Thymus (tissue), 14 donors: ENCODE measurements around the gene JTB. TPM values are rescaled to one million over a fixed set of nuclear protein-coding genes. Genes with fewer than 3 reads are reported as not detected.
"Not testable (repeated sequence)": the region's sequence is repeated elsewhere in the genome, so short reads cannot be mapped to it uniquely, and the experiment has no call there.

Experiments used
- DNase-seq, 9 donors: peaks; one replicate each; pipeline ENCODE4 v3.0.0-alpha.2; 2013; ENCODE audit warnings: low spot score in 9 of 9, low read depth in 6 of 9, missing footprints in 1 of 9
- H3K27ac ChIP-seq, 2 donors: one replicate each; pipeline ENCODE4 v1.5.1; 2013; ENCODE audit warnings: control low read depth in 1 of 2, low read depth in 1 of 2, low read length in 1 of 2, mild to moderate bottlenecking in 1 of 2, moderate library complexity in 1 of 2
- H3K27me3 ChIP-seq, 2 donors: one replicate each; pipeline ENCODE4 v1.5.1; 2013; ENCODE audit warnings: low read length in 1 of 2; ENCODE audit not compliant: control insufficient read depth in 2 of 2, insufficient read depth in 1 of 2
- H3K36me3 ChIP-seq, 2 donors: one replicate each; pipeline ENCODE4 v1.5.1; 2013; ENCODE audit warnings: low read length in 1 of 2, mild to moderate bottlenecking in 1 of 2, moderate library complexity in 1 of 2; ENCODE audit not compliant: control insufficient read depth in 2 of 2, insufficient read depth in 2 of 2
- H3K4me1 ChIP-seq, 2 donors: one replicate each; pipeline ENCODE4 v1.5.1; 2013; ENCODE audit warnings: low read length in 2 of 2; ENCODE audit not compliant: control insufficient read depth in 2 of 2, insufficient read depth in 2 of 2
- H3K4me3 ChIP-seq, 2 donors: one replicate each; pipeline ENCODE4 v1.5.1; 2013; ENCODE audit warnings: low read length in 2 of 2, control low read depth in 1 of 2, mild to moderate bottlenecking in 1 of 2
- H3K9me3 ChIP-seq, 2 donors: one replicate each; pipeline ENCODE4 v1.5.1; 2013; ENCODE audit warnings: low read length in 1 of 2, mild to moderate bottlenecking in 1 of 2; ENCODE audit not compliant: control insufficient read depth in 2 of 2, insufficient read depth in 1 of 2
- WGBS: extraction: QIAGEN DNeasy Blood & Tissue Kit; methylation state at CpG from one replicate; pipeline ENCODE4 v1.1.7; 2013; 5-methylcytosine and 5-hydroxymethylcytosine counted together
- long read RNA-seq, 10 donors: transcript quantifications; one replicate each; lab custom pipeline, GENCODE V29; 2026
- polyA plus RNA-seq: library from polyadenylated mRNA; stranded (reverse); fragments of 200-250 nt; gene quantifications from one replicate; pipeline ENCODE4 v1.2.3, GENCODE V29; 2013
- total RNA-seq: library from RNA; stranded (reverse); fragments of 120-200 nt; gene quantifications from one replicate; pipeline ENCODE4 v1.2.4, GENCODE V29; 2013
- donor health status: healthy.

Gene JTB
- 134 TPM for total RNA-seq
- 180 TPM for polyA plus RNA-seq
- long read RNA-seq, donor 1, transcript JTB-201 (5 exons, 1,287 nt): major isoform, 12 of 13 reads
- long read RNA-seq, donor 1, partial matches to known transcripts: 0 of 13 reads
- long read RNA-seq, donor 1, other reads (novel, unspliced or antisense): 0 of 13 reads
- long read RNA-seq, donor 2, transcript JTB-201 (5 exons, 1,287 nt): major isoform, 80 of 91 reads
- long read RNA-seq, donor 2, partial matches to known transcripts: 9 of 91 reads
- long read RNA-seq, donor 2, other reads (novel, unspliced or antisense): 0 of 91 reads
- long read RNA-seq, donor 3, transcript JTB-201 (5 exons, 1,287 nt): major isoform, 74 of 91 reads
- long read RNA-seq, donor 3, partial matches to known transcripts: 13 of 91 reads
- long read RNA-seq, donor 3, other reads (novel, unspliced or antisense): 0 of 91 reads
- long read RNA-seq, donor 4, transcript JTB-201 (5 exons, 1,287 nt): major isoform, 26 of 28 reads
- long read RNA-seq, donor 4, partial matches to known transcripts: 0 of 28 reads
- long read RNA-seq, donor 4, other reads (novel, unspliced or antisense): 0 of 28 reads
- long read RNA-seq, donor 5, transcript JTB-201 (5 exons, 1,287 nt): major isoform, 57 of 93 reads
- long read RNA-seq, donor 5, partial matches to known transcripts: 35 of 93 reads
- long read RNA-seq, donor 5, other reads (novel, unspliced or antisense): 0 of 93 reads
- long read RNA-seq, donor 6, transcript JTB-201 (5 exons, 1,287 nt): major isoform, 44 of 50 reads
- long read RNA-seq, donor 6, partial matches to known transcripts: 5 of 50 reads
- long read RNA-seq, donor 6, other reads (novel, unspliced or antisense): 0 of 50 reads
- long read RNA-seq, donor 7, transcript JTB-201 (5 exons, 1,287 nt): major isoform, 35 of 44 reads
- long read RNA-seq, donor 7, partial matches to known transcripts: 9 of 44 reads
- long read RNA-seq, donor 7, other reads (novel, unspliced or antisense): 0 of 44 reads
- long read RNA-seq, donor 8, transcript JTB-201 (5 exons, 1,287 nt): major isoform, 23 of 25 reads
- long read RNA-seq, donor 8, partial matches to known transcripts: 0 of 25 reads
- long read RNA-seq, donor 8, other reads (novel, unspliced or antisense): 0 of 25 reads
- long read RNA-seq, donor 9, transcript JTB-201 (5 exons, 1,287 nt): major isoform, 22 of 24 reads
- long read RNA-seq, donor 9, partial matches to known transcripts: 0 of 24 reads
- long read RNA-seq, donor 9, other reads (novel, unspliced or antisense): 0 of 24 reads
- long read RNA-seq, donor 10, transcript JTB-201 (5 exons, 1,287 nt): major isoform, 48 of 55 reads
- long read RNA-seq, donor 10, partial matches to known transcripts: 6 of 55 reads
- long read RNA-seq, donor 10, other reads (novel, unspliced or antisense): 0 of 55 reads

DNA sequence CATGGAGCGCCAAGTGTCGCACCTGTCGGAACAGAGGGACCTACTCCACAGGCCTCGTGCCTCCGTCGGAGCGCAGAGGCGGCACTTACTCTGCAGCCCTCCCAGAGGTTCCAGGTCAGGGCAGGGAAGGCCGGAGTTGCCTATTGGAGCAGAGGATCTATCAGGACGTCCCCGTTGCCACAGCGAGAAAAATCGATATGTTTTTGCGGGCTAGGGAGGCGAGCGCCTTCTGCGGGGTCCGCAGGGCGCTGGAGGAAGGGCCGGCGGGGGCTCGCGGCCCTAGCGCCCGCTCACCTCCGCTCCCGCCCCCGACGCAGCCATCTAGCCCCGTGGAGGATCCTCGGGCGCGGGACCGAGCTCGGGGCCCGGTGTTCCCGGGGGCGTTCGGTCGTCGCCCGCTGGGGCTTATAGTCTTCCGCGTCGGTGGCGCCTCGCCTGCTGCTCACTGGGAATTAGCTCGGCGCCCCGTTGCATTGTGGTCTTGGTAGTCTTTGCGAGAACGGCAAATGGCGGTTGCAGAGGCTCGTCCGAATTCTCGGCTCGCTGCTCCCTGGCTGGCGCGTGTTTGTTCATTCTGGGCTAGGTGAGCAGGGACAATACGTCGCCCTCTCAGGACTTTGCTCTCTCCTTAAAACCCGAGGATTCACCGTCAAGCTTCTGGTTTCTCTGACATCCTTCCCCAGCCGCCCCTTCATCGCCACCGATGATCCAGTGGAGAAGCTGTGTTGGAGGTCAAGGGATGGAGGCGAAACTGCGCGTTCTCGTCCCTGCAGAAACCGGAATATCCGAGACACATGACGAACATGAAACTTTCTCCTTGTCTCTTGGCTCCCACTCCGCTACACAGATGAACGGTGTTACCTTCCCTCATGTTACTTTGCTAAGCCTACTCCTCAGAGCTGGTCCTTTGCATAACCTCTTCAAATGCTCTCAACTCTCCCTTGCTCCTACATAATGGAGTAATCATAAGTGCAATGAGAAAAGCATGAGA, at the start of gene JTB:
Gene JTB, minus strand, starts transcription at position 425 of the 991 bp plus-strand sequence. Its CDS starts 422 bp downstream, at position 3.
- Histone ChIP-seq H3K9me3 (peaks cover 0 to 1% of the 10 kb centered on the region in 2 donors), H3K27ac (peak within 1 kb of the TSS; percentile 80 to 92), H3K4me3 (peak within 1 kb of the TSS; percentile 93 to 98), H3K36me3 (peaks cover 32 to 33% of the 10 kb centered on the region in 2 donors), H3K4me1 (peaks cover 6 to 21% of the 10 kb centered on the region in 2 donors), H3K27me3 (no peaks in the 10 kb centered on the region)
- DNase-seq: peak in 7 of 9 donors; percentile 63 to 92 (median 84)
- WGBS: under 1% methylated on average over 75 of the region's 75 CpGs

GRCh38 chr1:154019940-154020339, 42.5 kb upstream of the JTB start:
- Histone ChIP-seq H3K4me1 (no peaks in the 10 kb centered on the region), H3K4me3 (no peak overlapping the region), H3K27ac (no peak overlapping the region), H3K36me3 (no peaks in the 10 kb centered on the region), H3K9me3 (no peaks in the 10 kb centered on the region), H3K27me3 (no peaks in the 10 kb centered on the region)
- no peak for DNase-seq
- 97% methylated on average over 1 of the region's 1 CpG for WGBS

GRCh38 chr1:154019269-154019668, 41.8 kb upstream of the JTB start:
- WGBS: 95% methylated on average over 4 of the region's 4 CpGs
- H3K27me3 ChIP-seq: no peaks in the 10 kb centered on the region
- no peaks in the 10 kb centered on the region for H3K36me3 ChIP-seq
- H3K4me3 ChIP-seq: no peak overlapping the region
- DNase-seq: no peak
- no peaks in the 10 kb centered on the region for H3K4me1 ChIP-seq
- H3K27ac ChIP-seq: no peak overlapping the region
- H3K9me3 ChIP-seq: no peaks in the 10 kb centered on the region

DNA sequence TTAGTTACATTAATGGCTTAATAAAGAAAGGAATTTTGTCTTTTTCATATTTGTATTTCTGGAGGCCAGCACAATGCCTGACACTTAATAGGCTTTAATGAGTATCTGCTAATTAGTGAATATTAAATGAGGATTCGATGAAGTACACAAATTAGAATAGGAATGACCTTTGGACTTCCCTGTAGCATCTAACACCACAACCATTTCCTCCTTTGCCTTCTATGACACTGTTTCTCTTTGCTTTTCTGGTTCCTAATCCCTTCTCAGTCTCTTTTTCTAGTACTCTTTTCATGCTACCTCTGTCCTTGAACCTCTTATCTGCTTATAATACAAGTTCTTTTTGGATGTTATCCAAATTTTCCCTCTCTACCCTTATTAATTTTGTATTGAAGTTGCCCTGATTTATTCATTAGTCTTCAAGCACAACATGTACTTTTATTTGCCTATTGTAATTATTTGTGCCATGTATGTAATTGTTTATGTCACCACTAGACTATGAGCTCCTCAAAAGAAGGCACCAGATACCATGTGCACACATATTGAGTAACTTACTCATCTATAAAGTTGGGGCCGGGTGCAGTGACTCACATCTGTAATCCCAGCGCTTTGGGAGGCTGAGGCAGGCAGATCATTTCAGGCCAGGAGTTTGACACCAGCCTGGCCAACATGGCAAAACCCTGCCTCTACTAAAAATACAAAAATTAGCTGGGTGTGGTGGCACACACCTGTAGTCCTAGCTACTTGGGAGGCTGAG, 36.9 kb upstream of the JTB start:
- no peaks in the 10 kb centered on the region for H3K36me3 ChIP-seq
- 94% methylated on average over 3 of the region's 3 CpGs for WGBS
- no peak for DNase-seq

GRCh38 chr1:154012543-154012942, 35.1 kb upstream of the JTB start:
- H3K36me3 ChIP-seq, DNase-seq, H3K4me3 ChIP-seq, H3K27me3 ChIP-seq, H3K4me1 ChIP-seq, H3K27ac ChIP-seq, H3K9me3 ChIP-seq: not testable (repeated sequence)
- WGBS: 98% methylated on average over 14 of the region's 14 CpGs

More for the DNA sequence above, 36.9 kb upstream of the JTB start:
- H3K9me3 ChIP-seq: no peaks in the 10 kb centered on the region
- no peak overlapping the region for H3K27ac ChIP-seq
- H3K27me3 ChIP-seq: no peaks in the 10 kb centered on the region
- no peak overlapping the region for H3K4me3 ChIP-seq
- no peaks in the 10 kb centered on the region for H3K4me1 ChIP-seq

DNA sequence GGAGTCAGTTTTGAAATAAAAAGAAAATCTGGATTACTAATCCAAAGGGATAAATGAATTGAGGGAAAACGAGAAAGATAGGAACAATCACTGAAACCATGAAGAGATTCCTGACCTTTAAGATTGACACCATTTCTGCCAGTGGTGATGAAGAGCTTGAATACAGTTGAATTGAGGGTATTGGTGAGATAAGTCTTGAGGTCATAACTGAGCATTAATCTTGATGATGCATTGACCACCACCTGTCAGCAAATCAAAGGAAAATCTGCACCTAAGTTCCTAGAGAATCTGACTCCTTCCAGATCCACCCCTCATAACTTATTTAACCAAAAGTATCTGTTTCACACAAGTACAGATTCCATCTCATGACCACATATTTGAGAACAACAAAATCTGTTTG, 34.7 kb upstream of the JTB start:
- Histone ChIP-seq H3K27me3 (no peaks in the 10 kb centered on the region), H3K9me3 (no peaks in the 10 kb centered on the region), H3K4me3 (no peak overlapping the region), H3K36me3 (no peaks in the 10 kb centered on the region), H3K4me1 (no peaks in the 10 kb centered on the region), H3K27ac (no peak overlapping the region)
- no peak for DNase-seq
- 92% methylated on average over 1 of the region's 1 CpG for WGBS

DNA sequence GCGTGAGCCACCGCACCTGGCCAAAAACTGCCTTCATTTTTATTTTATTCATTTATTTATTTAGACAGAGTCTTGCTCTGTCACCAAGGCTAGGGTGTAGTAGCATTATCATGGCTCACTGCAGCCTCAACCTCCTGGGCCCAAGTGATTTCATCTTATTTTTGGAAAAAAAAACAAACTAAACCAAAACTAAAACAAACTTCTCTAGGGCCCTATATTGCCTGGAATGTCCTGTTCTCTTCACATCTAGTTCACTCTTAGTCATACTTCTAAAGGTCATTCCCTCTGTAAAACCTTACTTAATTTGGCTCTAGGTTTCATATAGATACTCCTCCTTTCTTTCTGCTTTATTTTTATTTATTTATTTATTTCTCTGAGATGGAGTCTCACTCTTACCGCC, 28.7 kb upstream of the JTB start:
- Histone ChIP-seq H3K27ac (no peak overlapping the region), H3K9me3 (no peaks in the 10 kb centered on the region), H3K4me3 (no peak overlapping the region), H3K36me3 (no peaks in the 10 kb centered on the region), H3K4me1 (no peaks in the 10 kb centered on the region), H3K27me3 (no peaks in the 10 kb centered on the region)
- WGBS: 100% methylated on average over 3 of the region's 3 CpGs
- no peak for DNase-seq
